ENCODE measurements around the gene UPK2.

The UPK2 gene

DNA sequence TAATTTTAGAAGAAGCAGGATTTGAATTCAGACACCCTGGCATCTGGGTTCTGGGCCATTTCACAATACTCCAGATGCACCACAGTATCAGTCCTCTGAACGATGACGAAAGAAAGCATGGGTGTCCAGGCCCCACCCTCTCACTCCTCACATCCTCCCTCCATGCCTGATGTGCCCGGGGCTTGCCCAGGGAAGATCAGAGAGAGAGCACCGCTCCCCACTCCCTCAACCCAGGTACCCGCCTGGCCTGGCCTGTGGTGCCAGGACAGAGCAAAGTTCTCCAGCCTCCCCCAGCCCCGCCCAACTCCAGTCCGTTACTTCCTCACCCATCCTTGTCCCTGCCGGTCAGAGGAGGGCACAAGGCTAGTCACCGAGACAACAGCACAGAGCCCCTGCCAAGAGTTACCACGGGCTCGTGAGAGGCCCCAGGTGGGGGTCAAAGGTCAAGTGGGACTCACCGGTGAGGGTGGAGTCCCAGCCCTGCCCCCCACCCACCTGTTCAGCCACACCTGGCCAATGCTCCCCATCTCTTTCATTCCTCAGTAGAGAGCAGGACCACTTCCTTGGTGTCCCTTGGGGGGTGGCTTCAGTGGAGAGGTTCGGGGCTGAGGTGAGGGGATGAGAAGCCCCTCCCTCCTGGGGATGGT is 38.5 kb upstream of the UPK2 start:
- TF ChIP-seq, protein P1, sequence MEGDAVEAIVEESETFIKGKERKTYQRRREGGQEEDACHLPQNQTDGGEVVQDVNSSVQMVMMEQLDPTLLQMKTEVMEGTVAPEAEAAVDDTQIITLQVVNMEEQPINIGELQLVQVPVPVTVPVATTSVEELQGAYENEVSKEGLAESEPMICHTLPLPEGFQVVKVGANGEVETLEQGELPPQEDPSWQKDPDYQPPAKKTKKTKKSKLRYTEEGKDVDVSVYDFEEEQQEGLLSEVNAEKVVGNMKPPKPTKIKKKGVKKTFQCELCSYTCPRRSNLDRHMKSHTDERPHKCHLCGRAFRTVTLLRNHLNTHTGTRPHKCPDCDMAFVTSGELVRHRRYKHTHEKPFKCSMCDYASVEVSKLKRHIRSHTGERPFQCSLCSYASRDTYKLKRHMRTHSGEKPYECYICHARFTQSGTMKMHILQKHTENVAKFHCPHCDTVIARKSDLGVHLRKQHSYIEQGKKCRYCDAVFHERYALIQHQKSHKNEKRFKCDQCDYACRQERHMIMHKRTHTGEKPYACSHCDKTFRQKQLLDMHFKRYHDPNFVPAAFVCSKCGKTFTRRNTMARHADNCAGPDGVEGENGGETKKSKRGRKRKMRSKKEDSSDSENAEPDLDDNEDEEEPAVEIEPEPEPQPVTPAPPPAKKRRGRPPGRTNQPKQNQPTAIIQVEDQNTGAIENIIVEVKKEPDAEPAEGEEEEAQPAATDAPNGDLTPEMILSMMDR (IDR thresholded peaks at IDR 0.05) = no peak
- Mint-ChIP-seq H3K27me3 (ENCODE audit: low read depth, poor library complexity) (no peaks in the 10 kb centered on the region), H3K27ac (peak overlapping the region; percentile 99), H3K9me3 (no peaks in the 10 kb centered on the region), H3K4me3 (peak overlapping the region; percentile 74), H3K4me1 (peaks cover 87% of the 10 kb centered on the region), H3K36me3 (ENCODE audit: low read depth) (no peaks in the 10 kb centered on the region)
- DNase-seq = no peak

DNA sequence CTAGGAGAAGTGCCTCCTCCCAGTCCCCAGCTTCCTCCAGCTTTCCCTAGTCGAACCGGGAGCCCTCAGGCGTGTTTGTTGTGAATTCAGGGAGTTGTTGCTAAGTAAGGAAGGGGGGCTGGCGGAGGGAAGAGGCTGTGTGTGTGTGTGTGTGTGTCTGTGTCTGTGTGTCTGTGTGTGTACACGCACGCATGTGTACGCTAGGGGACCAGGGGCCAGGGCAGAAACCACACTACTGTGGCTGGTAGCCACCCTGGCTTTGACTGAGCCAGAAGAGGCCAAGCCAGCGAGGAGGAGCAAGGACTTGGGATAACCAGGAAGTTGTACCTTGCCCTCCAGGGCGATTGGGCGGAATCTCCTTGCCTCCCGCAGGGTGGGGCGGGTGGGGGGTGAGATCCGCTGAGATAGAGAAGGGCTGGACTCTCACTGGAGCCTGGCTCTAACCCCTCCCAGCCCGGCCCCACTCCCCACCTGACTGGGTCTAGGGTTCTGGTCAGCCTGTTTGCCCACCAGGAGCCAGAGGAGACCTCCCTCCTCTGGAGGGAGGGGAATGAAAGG is 37.9 kb upstream of the UPK2 start:
- no peaks in the 10 kb centered on the region for H3K27me3 Mint-ChIP-seq (ENCODE audit: low read depth, poor library complexity)
- peak overlapping the region; percentile 76 for H3K4me3 Mint-ChIP-seq
- TF ChIP-seq, protein P1 (IDR thresholded peaks at IDR 0.05) = no peak
- H3K36me3 Mint-ChIP-seq (ENCODE audit: low read depth) = no peaks in the 10 kb centered on the region
- H3K4me1 Mint-ChIP-seq = peaks cover 87% of the 10 kb centered on the region
- H3K9me3 Mint-ChIP-seq = no peaks in the 10 kb centered on the region
- peak; percentile 48 for DNase-seq
- H3K27ac Mint-ChIP-seq = peak overlapping the region; percentile 99

DNA sequence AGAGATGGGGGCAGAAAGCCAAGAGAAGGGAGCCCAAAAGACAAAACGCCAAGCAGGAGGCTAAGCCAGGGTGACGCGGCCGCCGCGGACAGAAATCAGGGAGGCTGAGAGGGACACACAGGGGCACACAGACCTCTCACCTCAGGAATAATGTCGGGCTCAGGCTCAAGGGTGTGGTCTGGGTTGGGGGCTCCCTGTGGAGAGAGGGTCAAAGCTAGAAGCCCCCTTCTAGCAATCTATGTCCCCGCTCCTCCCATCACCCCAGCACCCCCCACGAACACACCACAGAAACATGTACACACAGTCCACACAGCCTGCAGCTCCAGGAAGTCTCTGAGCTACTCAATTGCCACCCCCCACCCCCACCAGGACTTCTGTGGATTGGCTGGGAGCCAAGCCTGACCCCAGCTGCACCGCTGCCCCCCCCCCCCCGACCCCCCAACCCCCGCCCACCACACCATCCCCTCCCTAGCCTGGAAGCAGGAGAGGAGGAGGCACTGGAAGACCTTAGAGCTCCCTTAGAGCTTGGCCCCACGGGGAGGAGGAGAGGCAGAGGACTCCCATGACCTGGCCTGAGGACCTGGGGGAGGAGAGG is 37.3 kb upstream of the UPK2 start:
- Mint-ChIP-seq H3K4me1 (peaks cover 90% of the 10 kb centered on the region), H3K9me3 (no peaks in the 10 kb centered on the region), H3K27me3 (ENCODE audit: low read depth, poor library complexity) (no peaks in the 10 kb centered on the region), H3K27ac (peak overlapping the region; percentile 99), H3K36me3 (ENCODE audit: low read depth) (no peaks in the 10 kb centered on the region), H3K4me3 (peak overlapping the region; percentile 77)
- no peak for DNase-seq
- TF ChIP-seq, protein P1 (IDR thresholded peaks at IDR 0.05) = no peak

DNA sequence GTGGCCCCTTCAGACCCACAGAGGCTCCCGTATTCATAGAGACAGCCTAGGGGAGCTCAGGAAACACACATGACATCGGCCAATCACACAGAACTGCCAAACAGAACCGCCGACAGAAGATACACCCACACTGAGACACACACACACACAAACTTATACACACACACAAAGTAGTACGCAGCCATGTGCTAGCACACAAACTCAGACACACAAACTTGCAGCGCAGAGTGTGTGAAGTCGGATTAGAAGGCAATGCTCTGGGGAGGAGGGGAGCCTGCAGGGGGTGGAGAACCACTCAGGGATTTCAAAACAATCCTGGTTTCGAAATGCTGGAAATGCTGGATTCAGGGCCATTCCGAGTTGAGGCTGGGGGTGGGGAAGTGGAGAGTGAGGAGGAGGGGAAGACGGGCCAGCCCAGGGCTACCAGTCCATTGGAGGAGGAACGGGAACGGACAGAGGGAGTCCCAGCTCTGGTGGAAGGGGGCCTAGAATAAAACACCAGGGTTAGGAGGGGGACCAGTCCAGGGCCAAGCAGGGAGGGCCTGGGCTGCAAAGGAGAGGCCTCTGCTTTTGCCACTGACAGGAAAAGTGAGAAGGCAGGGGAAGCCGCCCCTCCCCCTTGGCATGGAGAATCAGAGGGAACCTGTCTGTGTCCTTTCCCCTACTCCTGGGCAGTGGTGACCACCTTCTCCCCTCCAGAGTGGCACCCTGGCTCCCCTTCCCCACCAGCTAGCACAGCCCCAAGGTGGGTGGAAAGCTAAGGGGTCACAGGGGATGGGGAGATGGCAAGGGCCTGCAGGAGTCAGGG is 34.8 kb upstream of the UPK2 start:
- Mint-ChIP-seq H3K4me3 (peak overlapping the region; percentile 77), H3K27me3 (ENCODE audit: low read depth, poor library complexity) (no peaks in the 10 kb centered on the region), H3K9me3 (no peaks in the 10 kb centered on the region), H3K27ac (peak overlapping the region; percentile 95), H3K36me3 (ENCODE audit: low read depth) (no peaks in the 10 kb centered on the region), H3K4me1 (peaks cover 81% of the 10 kb centered on the region)
- DNase-seq = no peak
- TF ChIP-seq, protein P1 (IDR thresholded peaks at IDR 0.05) = no peak

DNA sequence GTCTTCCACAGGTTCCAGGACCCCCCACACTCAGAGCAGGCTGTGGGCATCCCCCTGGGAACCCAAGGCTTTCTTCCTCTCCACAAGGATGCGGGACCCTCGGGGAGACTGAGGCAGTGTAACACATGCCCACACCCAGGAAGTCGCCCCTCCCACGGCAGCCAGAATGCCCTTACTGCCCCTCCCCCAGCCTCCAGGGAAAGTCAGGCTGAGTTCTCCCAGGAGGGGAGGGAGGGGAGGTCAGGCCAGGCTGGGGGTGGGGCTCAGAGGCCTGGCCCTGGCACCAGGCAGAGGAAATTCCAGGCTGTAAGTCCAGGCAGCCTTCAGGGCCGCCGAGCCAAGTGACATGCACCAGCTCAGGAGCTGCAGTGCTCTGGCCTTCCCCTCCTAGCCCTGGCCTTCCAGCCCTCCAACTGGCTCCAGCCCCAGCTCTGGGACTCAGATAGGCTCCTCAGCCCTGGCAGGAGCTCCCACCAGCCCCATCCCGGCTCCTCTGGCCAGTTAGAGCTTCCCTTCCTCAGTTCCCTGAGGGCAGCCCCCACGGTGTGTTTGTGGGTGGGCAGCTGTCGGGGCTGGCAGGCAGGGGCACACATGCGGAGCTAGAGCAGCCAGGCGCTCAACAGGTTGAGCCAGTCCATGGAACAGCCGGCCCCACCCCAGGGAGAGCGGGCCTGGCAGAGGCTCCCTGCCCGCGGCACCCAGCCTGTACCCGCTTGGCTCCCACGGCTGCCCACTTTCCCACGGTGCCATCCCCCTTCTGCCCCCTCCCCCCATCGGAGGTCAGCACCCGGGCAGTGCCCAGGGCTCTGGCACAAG is 34.0 kb upstream of the UPK2 start:
- Mint-ChIP-seq H3K4me3 (peak overlapping the region; percentile 92), H3K4me1 (peaks cover 79% of the 10 kb centered on the region)
- peak; percentile 64 for DNase-seq

More for the DNA sequence above, 34.0 kb upstream of the UPK2 start:
- TF ChIP-seq, protein P1 (IDR thresholded peaks at IDR 0.05) = no peak
- H3K27me3 Mint-ChIP-seq (ENCODE audit: low read depth, poor library complexity) = no peaks in the 10 kb centered on the region
- no peaks in the 10 kb centered on the region for H3K36me3 Mint-ChIP-seq (ENCODE audit: low read depth)
- H3K27ac Mint-ChIP-seq = no peak overlapping the region
- no peaks in the 10 kb centered on the region for H3K9me3 Mint-ChIP-seq

Data from nephron progenitor cell (in vitro differentiated cells).